ENCODE measurements around the gene TMEM218. TPM values are rescaled to one million over a fixed set of nuclear protein-coding genes. Genes with fewer than 3 reads are reported as not detected.

The TMEM218 gene
- total and polyA plus RNA-seq, 4 donors: 36.7 to 48.2 (median 44.2) TPM

DNA sequence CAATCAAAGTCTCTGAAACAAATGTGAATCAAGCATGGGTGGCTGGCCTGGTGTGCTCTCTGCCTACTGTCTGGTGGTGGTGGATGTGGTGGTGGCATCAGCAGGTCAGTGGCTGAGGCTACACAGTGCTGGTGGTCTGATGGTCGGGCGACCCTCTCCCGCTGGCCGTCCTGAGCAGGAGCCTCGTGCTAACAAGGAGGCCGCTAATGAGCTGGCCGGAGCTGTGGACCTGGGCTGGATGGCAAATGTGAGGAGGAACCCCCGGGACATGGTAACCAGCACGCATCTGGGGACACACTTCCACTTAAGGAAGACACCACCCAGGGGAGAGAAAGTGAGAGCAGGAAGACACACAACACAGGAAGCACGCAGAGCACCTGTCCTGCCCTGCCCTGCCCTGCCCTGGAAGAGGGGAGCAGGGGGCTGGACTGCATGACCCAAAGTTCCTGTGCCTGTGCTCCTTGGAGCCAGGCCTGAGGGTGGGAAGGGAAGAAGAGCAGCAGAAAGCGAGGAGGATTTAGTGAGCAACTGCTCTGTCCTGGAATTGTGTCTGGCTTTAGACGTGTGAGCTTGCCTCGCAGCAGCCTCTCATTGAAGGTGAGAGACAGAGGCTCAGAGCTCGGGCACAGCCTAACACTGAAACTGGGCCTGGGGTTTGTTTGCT, 24.7 kb downstream of the TMEM218 start:
- Histone ChIP-seq H3K27ac (ENCODE audit: low read depth, low read length) (no peak overlapping the region), H3K36me3 (ENCODE audit: control insufficient read depth, insufficient read depth, low read length) (peaks cover 3% of the 10 kb centered on the region), H3K4me3 (ENCODE audit: low read depth, low read length) (no peak overlapping the region), H3K27me3 (ENCODE audit: control insufficient read depth, insufficient read depth, low read length) (no peaks in the 10 kb centered on the region), H3K9me3 (ENCODE audit: control insufficient read depth, insufficient read depth, low read length) (no peaks in the 10 kb centered on the region), H3K4me1 (ENCODE audit: control insufficient read depth, insufficient read depth, low read length) (peaks cover 5% of the 10 kb centered on the region)
- DNase-seq (ENCODE audit: low read depth in 4 of 6, low spot score in 6 of 6): no peak
- 88% methylated on average over 12 of the region's 14 CpGs for WGBS (ENCODE audit: insufficient coverage)

DNA sequence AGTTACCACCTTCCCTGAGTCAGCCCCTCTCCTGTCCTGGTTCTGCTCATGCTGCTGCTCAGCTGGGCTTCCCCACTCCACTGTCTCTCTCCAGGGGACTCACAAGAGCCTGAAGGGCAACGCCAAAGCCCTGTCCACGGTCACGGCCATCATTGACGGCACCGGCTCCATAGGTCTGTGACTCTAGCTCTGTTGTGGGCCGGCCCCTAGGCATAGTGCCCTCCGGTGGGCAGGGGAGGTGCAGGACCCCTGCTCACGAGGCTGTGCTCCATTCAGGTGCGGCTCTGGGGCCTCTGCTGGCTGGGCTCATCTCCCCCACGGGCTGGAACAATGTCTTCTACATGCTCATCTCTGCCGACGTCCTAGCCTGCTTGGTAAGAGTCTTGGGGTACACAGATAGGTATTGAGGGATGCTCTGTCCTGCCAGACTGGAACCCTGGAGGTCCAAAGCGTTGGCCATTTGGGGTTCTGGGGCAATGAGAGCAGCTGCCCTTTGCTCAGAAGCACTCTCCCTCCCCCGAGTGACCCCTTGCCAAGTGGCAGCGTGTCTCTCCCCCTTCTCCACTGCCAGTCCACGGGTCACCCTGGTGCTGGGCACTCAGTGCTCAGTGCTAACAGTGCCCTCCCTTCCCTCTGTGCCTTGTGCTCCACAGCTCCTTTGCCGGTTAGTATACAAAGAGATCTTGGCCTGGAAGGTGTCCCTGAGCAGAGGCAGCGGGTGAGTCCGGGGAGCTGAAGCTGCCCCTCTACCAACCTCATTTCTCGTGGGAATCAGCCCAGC, 25.9 kb downstream of the TMEM218 start:
- H3K27me3 ChIP-seq (ENCODE audit: control insufficient read depth, insufficient read depth, low read length): no peaks in the 10 kb centered on the region
- H3K27ac ChIP-seq (ENCODE audit: low read depth, low read length): no peak overlapping the region
- no peaks in the 10 kb centered on the region for H3K4me1 ChIP-seq (ENCODE audit: control insufficient read depth, insufficient read depth, low read length)
- no peaks in the 10 kb centered on the region for H3K9me3 ChIP-seq (ENCODE audit: control insufficient read depth, insufficient read depth, low read length)
- WGBS (ENCODE audit: insufficient coverage): 82% methylated on average over 20 of the region's 20 CpGs
- DNase-seq (ENCODE audit: low read depth in 4 of 6, low spot score in 6 of 6): no peak
- no peak overlapping the region for H3K4me3 ChIP-seq (ENCODE audit: low read depth, low read length)
- H3K36me3 ChIP-seq (ENCODE audit: control insufficient read depth, insufficient read depth, low read length): peaks cover 3% of the 10 kb centered on the region

DNA sequence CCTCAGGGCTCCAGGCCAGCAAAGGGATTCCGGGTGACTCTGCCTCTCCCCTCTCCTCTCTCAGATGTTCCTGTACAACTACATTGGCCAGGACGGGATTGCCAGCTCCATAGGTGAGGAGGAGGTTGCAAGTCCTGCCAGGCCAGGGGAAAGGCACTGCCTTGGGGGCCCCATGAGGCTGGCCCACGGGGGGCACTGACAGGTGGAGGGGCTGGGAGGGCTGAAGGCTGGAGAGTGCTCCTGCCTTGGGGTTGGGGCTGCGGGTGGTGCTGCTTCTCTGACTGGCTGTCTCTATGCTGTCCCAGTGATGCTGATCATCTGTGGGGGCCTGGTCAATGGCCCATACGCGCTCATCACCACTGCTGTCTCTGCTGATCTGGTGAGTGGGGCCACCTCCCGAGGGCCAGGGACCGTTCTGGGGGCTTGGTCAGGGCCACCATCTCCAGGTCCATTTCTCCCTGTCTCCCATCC, 26.6 kb downstream of the TMEM218 start:
- H3K4me3 ChIP-seq (ENCODE audit: low read depth, low read length): no peak overlapping the region
- no peaks in the 10 kb centered on the region for H3K27me3 ChIP-seq (ENCODE audit: control insufficient read depth, insufficient read depth, low read length)
- no peak for DNase-seq (ENCODE audit: low read depth in 4 of 6, low spot score in 6 of 6)
- peaks cover 3% of the 10 kb centered on the region for H3K36me3 ChIP-seq (ENCODE audit: control insufficient read depth, insufficient read depth, low read length)
- H3K4me1 ChIP-seq (ENCODE audit: control insufficient read depth, insufficient read depth, low read length): no peaks in the 10 kb centered on the region
- no peaks in the 10 kb centered on the region for H3K9me3 ChIP-seq (ENCODE audit: control insufficient read depth, insufficient read depth, low read length)
- no peak overlapping the region for H3K27ac ChIP-seq (ENCODE audit: low read depth, low read length)
- 93% methylated on average over 8 of the region's 8 CpGs for WGBS (ENCODE audit: insufficient coverage)

DNA sequence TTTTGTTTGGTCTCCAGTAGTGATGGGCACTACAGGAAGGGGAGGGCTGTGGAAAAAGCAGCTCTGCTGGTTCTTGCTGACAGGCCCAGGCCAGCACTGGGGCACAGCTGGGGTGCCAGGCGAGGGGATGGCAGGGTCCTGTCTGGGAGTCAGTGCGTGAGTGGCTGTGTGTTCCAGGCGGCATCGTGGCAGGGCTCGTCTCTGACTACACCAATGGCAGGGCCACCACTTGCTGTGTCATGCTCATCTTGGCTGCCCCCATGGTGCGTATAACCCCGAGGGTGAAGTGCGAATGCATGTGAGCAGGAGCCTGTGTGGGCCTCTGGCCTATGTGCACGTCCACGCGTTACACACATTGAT, 27.4 kb downstream of the TMEM218 start:
- H3K27me3 ChIP-seq (ENCODE audit: control insufficient read depth, insufficient read depth, low read length): no peaks in the 10 kb centered on the region
- 92% methylated on average over 11 of the region's 11 CpGs for WGBS (ENCODE audit: insufficient coverage)

DNA sequence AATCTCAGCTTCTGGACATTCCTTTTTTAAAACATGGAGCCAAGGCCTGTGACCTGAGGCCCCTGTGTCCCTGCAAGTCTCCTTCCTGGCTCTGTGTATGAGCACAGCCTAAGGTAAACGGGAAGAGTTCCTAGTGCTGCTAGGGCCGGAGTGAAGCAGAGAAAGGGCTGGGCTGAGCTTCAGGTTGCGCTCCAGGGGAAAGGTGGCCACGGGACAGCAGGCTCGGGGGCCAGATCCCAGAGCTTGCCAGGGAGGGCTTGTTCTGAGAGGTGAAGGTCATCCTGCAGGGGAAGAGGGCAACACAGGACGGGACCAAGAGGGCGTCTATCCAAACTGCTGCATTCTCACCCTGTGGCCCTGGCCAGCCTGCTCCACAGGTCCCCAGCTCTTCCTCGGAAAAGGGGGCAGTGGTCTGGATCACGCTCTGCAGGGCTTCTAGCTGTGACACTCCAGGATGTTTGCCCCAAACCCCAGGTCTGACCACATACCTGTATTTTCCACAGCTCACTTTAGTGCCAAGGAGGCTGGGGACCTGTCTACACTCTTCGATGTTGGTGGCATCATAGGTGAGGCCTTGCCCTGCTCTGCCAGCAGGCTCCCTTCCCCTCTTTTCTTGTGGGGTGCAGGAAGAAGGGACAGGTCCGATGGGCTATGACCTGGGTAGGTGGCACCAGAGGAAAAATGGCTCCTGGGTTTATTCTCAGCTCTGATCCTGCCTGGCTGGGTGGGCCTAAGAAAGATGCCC, 27.9 kb downstream of the TMEM218 start:
- DNase-seq (ENCODE audit: low read depth in 4 of 6, low spot score in 6 of 6): no peak
- H3K27me3 ChIP-seq (ENCODE audit: control insufficient read depth, insufficient read depth, low read length): no peaks in the 10 kb centered on the region
- no peak overlapping the region for H3K27ac ChIP-seq (ENCODE audit: low read depth, low read length)
- H3K4me1 ChIP-seq (ENCODE audit: control insufficient read depth, insufficient read depth, low read length): no peaks in the 10 kb centered on the region
- no peaks in the 10 kb centered on the region for H3K9me3 ChIP-seq (ENCODE audit: control insufficient read depth, insufficient read depth, low read length)
- H3K4me3 ChIP-seq (ENCODE audit: low read depth, low read length): no peak overlapping the region
- WGBS (ENCODE audit: insufficient coverage): 86% methylated on average over 11 of the region's 11 CpGs
- no peaks in the 10 kb centered on the region for H3K36me3 ChIP-seq (ENCODE audit: control insufficient read depth, insufficient read depth, low read length)

More for the DNA sequence above, 27.4 kb downstream of the TMEM218 start:
- H3K4me3 ChIP-seq (ENCODE audit: low read depth, low read length): no peak overlapping the region
- no peaks in the 10 kb centered on the region for H3K9me3 ChIP-seq (ENCODE audit: control insufficient read depth, insufficient read depth, low read length)
- no peak overlapping the region for H3K27ac ChIP-seq (ENCODE audit: low read depth, low read length)
- no peak for DNase-seq (ENCODE audit: low read depth in 4 of 6, low spot score in 6 of 6)
- H3K4me1 ChIP-seq (ENCODE audit: control insufficient read depth, insufficient read depth, low read length): no peaks in the 10 kb centered on the region
- H3K36me3 ChIP-seq (ENCODE audit: control insufficient read depth, insufficient read depth, low read length): peaks cover under 1% of the 10 kb centered on the region

DNA sequence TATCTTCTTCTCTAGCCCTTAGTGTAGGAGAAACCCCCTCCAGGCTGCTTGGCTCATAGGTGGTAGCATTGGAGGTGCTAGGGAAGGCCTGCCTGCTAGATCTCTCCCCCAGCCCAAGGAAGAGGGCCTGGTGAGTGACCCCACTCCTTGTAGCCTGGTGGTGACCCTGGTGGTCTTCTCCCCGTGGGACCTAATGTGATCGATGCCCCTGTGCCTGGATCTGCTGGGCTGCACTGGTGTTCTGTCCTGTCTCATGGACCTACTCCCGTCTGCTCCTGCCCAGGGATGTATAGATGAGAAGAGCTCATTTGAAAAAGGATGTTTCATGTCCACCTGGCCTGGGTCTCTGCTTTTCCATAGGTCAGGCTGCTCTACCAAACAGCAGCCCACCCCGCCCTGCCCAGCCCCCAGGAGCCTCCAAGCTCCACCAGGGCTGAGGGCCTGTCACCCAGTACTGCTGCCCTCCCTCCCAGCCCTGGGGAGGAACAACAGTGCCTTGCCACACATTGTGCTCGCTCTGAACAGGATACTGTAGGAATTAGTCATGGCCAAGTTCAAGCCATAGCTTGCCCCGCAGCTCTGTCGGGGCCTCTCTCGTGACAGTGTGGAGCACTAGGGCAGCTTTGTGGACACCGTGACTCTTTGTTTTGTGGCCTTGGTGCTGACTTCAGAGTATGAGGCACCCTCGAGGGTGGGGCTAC, 28.7 kb downstream of the TMEM218 start:
- H3K27me3 ChIP-seq (ENCODE audit: control insufficient read depth, insufficient read depth, low read length): no peaks in the 10 kb centered on the region
- DNase-seq (ENCODE audit: low read depth in 4 of 6, low spot score in 6 of 6): no peak
- H3K4me3 ChIP-seq (ENCODE audit: low read depth, low read length): no peak overlapping the region
- no peaks in the 10 kb centered on the region for H3K9me3 ChIP-seq (ENCODE audit: control insufficient read depth, insufficient read depth, low read length)
- 59% methylated on average over 8 of the region's 10 CpGs for WGBS (ENCODE audit: insufficient coverage)
- no peaks in the 10 kb centered on the region for H3K4me1 ChIP-seq (ENCODE audit: control insufficient read depth, insufficient read depth, low read length)
- H3K27ac ChIP-seq (ENCODE audit: low read depth, low read length): no peak overlapping the region
- H3K36me3 ChIP-seq (ENCODE audit: control insufficient read depth, insufficient read depth, low read length): no peaks in the 10 kb centered on the region

DNA sequence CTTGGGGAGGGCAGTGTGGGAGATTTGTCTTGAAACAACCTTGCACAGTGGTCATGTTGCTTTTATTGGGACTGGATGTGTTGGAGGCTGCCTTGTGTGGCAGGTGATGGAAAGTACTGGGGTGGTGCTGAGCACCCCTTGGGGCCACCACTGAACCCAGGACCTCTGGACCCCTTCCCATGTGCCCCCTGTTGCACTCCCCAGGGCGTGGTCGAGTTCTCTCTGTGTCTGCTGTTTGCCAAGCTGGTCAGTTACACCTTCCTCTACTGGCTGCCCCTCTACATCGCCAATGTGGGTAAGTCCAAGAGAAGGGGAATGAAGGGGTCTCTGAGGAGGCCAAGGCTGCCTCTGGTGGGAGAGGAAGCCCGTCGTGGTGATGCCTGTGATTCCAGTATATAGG, 29.4 kb downstream of the TMEM218 start:
- Histone ChIP-seq H3K27ac (ENCODE audit: low read depth, low read length) (no peak overlapping the region), H3K4me1 (ENCODE audit: control insufficient read depth, insufficient read depth, low read length) (no peaks in the 10 kb centered on the region), H3K36me3 (ENCODE audit: control insufficient read depth, insufficient read depth, low read length) (no peaks in the 10 kb centered on the region), H3K9me3 (ENCODE audit: control insufficient read depth, insufficient read depth, low read length) (no peaks in the 10 kb centered on the region), H3K4me3 (ENCODE audit: low read depth, low read length) (no peak overlapping the region), H3K27me3 (ENCODE audit: control insufficient read depth, insufficient read depth, low read length) (no peaks in the 10 kb centered on the region)
- no CpG with 5 or more reads among the region's 5 CpGs for WGBS (ENCODE audit: insufficient coverage)
- DNase-seq (ENCODE audit: low read depth in 4 of 6, low spot score in 6 of 6): no peak

DNA sequence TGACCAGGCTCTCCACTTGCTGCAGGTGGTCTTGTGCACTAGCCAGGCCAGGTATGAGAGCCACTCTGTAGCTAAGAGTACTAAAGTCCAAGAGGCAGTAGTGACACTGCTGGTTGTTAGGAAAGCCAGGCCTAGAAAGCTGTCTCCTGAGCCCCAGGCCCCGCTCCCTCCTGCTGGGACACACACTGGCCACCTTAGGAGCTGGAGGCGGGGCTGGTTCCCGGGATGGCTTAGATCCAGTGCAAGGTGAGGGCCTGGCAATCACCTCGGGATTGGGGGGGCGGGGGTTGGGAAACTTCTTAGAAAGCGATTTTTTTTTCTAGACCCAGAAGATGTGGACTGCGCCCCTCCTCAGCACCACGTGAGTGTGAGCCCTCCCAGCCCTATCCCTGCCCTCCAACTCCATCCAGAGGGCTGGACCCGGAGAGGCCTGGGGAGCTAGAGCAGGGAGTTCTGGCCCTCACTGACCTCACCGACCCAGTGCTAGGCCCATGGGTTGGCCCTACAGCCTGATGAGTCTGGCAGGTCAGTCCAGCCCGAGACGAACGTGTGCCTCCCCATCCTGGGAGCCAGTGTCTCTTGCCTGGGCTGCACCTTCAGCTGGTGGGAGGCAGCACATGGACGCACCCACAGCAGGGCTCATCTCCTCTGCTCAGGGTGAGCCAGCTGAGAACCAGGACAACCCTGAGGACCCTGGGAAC, 30.2 kb downstream of the TMEM218 start:
- H3K36me3 ChIP-seq (ENCODE audit: control insufficient read depth, insufficient read depth, low read length): no peaks in the 10 kb centered on the region
- H3K27me3 ChIP-seq (ENCODE audit: control insufficient read depth, insufficient read depth, low read length): no peaks in the 10 kb centered on the region
- no peaks in the 10 kb centered on the region for H3K4me1 ChIP-seq (ENCODE audit: control insufficient read depth, insufficient read depth, low read length)
- H3K9me3 ChIP-seq (ENCODE audit: control insufficient read depth, insufficient read depth, low read length): no peaks in the 10 kb centered on the region
- no peak overlapping the region for H3K4me3 ChIP-seq (ENCODE audit: low read depth, low read length)
- DNase-seq (ENCODE audit: low read depth in 4 of 6, low spot score in 6 of 6): no peak
- H3K27ac ChIP-seq (ENCODE audit: low read depth, low read length): no peak overlapping the region
- 72% methylated on average over 14 of the region's 14 CpGs for WGBS (ENCODE audit: insufficient coverage)

DNA sequence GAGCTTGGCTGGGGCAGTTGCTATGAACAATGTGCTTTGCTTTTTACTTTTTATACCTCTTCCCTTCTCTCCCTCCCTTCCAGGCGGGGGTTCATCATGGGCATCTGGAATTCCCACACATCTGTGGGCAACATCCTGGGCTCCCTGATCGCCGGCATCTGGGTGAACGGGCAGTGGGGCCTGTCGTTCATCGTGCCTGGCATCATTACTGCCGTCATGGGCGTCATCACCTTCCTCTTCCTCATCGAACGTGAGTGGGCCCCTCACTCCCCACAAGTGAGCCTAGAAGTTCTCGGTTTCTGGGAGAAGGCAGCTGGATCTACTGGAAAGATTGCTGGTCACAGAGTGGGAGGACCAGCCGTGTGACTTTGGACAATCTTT, 30.9 kb downstream of the TMEM218 start:
- no peak for DNase-seq (ENCODE audit: low read depth in 4 of 6, low spot score in 6 of 6)
- H3K4me1 ChIP-seq (ENCODE audit: control insufficient read depth, insufficient read depth, low read length): no peaks in the 10 kb centered on the region
- H3K9me3 ChIP-seq (ENCODE audit: control insufficient read depth, insufficient read depth, low read length): no peaks in the 10 kb centered on the region
- no peaks in the 10 kb centered on the region for H3K27me3 ChIP-seq (ENCODE audit: control insufficient read depth, insufficient read depth, low read length)
- H3K4me3 ChIP-seq (ENCODE audit: low read depth, low read length): no peak overlapping the region
- H3K36me3 ChIP-seq (ENCODE audit: control insufficient read depth, insufficient read depth, low read length): no peaks in the 10 kb centered on the region
- no peak overlapping the region for H3K27ac ChIP-seq (ENCODE audit: low read depth, low read length)
- WGBS (ENCODE audit: insufficient coverage): 96% methylated on average over 8 of the region's 12 CpGs
